ENCODE results near the gene MT3.
"Not testable (repeated sequence)": the region's sequence is repeated elsewhere in the genome, so short reads cannot be mapped to it uniquely, and the experiment has no call there.

The MT3 gene

DNA sequence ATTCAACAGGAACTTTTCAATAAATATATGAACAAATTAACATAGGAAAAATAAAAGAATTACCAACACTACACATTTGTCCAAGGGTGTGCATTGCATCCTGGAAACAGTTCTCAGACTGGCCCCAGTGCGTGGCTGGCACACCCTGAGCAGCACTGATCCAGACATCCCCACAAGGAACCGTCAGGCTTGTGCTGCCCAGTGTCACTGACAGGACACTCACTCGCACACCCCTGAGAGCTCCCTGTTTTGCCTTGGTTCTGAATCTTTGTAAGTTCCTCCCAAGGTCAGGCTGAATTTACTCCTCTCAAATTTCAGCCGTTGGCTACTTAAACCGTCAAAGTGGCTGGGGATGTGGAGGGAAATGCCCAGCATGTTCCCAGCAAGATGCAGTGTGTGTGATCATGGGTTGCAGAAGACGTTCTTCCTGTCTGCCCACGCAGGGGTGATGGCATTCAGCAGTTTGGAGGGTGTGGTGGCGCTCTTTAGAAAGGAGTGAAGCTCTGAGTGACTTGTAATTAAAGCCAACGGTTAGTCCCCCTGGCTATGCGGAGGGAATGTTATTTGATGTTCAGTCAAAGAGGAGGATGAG, 20.8 kb downstream of the MT3 start:
- peak; percentile 59 for DNase-seq (ENCODE audit: low read depth)

DNA sequence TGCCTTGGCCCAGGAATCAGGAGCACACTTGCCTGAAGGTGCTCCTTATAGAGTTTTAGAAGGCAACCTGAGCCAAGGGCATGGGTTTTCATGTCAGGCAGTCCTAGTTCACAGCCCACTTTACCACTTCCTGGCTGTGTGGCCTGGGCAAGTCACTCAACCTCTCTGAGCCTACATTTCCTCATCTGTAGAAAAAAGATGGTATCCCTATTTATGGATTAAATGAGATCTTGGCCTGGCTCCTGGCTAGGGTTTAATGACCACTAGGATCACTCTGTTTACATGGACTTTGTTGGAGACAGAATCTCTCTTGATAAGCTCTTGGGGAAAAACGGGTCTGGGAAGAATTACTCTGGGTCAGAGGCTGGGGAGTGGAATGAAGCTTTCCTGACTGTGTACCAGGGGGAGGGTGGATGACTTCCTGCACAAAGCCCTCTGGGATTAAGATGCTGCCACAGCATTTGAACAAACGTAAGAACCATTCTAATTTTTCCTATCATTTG, 21.3 kb downstream of the MT3 start:
- DNase-seq (ENCODE audit: low read depth): no peak

DNA sequence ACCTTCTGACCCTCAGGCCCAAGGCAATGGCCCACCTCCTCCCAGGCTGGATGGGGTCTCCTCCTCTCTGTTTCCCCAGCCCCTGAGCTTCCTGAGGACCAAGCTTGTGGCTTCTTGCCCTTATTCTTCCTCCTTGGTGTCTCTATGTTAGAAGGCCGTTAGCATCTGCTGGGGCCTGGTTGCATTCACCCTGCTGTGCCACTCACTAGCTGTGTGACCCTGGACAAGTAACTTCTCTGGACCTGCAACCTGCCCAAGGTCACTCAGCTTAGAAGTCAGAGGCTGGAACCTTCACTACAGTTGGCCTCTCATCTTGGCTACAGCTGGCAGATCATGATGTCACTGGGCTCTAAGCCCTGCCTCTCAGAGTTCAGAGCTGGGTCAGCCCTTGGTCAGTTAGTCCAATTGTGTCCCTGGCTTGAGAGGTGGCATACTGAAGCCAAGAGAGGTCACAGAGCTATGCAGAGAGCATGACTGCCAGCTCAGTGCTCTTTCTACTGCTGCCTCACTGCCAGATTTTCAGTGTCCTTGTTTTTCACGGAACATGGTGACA, 22.0 kb downstream of the MT3 start:
- DNase-seq (ENCODE audit: low read depth): no peak

DNA sequence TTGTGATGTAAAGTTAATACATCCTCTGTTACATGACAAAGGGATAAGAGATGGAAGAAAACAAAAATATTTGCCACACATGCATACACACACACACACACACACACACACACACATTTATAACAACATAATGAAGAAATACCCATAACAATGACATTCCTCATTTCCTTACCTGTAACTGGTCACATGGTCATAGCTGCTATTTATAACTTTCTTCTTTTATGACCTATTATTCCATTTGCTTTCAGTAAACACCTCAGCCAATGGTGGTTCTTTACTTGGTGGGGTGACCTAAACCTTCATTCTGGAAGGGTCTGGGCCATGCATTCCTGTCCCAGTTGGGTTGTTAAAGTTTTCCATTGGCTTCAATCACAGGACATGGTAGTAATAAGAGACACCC, 24.4 kb downstream of the MT3 start:
- DNase-seq (ENCODE audit: low read depth): no peak

DNA sequence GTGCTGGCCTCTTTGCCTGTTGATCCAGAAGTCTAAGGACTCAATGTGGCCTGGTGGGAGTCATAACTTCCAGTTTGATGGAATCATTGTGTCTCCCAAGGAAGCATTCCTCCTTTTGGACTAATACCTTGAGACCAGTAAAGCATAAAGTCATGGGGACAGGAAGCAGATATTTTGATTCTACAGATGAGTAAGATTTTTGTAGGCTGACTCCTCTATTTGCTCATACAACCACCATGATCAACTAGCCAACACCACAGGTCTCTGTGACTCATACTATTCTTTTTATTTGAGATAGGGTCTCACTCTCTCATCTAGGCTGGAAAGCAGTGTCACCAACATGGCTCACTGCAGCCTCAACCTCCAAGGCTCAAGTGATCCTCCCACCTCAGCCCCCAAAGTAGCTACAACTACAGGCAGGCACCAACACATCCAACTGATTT, 25.2 kb downstream of the MT3 start:
- DNase-seq (ENCODE audit: low read depth): no peak

DNA sequence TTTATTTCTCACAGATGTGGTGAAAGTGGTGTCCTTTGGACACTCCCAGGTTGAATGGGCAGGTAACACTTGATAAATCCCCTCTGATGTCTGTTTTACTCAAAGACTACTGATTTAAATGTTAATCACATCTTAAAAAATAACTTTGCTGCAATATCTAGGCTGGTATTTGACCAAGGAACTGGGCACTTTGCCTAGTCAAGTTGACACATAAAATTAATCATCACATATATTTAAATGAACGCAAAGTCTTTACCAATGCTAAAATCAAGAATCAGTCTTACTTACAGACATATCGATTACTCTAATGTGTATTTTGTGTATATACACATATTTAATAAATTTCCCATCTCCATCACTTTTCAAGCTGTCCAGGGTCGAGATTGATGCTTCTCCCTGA, 26.0 kb downstream of the MT3 start:
- DNase-seq (ENCODE audit: low read depth): no peak

DNA sequence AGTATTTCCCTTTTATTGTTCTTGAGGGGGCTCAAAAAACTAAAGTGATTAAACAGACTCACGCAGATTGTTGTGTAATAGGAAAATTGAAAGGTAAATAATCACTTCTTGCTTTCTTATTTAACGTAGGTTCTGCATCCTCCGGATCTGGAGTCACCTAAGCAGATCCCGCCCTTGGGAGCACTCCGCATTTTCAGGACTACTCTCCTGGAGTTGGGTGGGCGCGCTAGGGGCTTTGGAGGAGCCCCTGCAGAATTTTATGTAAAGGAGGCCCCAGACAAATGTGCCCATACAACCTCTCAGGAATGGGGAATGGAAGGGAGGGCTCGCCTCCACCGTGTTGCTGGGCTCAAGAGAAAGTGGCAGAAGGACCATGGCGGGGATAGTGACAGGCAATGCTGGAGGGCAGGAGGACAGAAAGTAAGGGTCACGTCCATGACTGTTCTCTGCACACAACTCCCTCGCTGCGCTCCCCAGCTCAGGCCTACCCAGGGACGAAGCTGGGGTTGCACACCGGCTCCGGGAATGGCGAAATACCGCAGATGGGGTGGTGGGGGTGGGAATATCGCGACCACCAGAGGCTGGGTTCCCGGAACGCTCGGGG, 27.4 kb downstream of the MT3 start:
- DNase-seq (ENCODE audit: low read depth): no peak

DNA sequence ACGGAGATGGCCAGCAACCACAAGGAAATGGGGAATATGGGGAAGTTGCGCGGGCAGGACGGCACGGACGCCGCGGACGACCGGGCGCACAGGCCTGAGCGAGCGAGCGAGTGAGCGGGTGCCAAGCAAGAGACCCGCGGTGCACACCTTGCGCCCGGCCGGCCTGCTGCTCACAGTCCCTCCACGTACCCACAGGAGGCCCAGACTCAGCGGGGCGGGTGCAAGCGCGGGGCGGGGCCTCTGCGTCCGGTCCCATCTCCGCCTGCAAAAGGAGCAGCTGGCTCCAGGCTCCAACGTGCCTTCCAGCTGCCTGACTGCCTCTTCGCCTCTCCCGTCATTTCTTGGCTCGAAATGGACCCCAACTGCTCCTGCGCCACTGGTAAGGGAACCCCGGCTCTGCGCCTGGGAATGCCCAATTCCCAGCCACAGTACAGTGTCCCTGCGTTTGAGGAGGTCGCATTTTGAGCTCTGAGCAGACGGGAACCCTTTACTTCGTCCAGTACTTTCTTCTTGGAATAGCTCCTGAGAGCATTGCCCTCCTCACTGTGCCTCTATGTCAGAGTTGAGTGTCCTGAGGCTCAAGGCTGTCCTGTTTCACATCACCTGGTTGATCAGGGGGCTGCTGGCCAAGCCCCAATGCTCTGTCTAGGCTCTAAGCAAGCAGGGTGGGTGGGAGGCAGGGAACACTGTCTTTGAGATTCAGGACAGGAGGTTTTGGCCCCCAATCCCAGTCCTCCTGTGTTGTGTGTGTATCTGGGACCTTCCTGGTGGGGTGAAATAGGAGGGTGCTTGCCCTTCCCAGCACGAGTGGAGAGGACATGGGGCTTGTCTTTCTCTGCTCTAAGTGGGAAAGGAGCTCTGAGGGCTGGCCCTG, 28.1 kb downstream of the MT3 start:
- no peak for DNase-seq (ENCODE audit: low read depth)

DNA sequence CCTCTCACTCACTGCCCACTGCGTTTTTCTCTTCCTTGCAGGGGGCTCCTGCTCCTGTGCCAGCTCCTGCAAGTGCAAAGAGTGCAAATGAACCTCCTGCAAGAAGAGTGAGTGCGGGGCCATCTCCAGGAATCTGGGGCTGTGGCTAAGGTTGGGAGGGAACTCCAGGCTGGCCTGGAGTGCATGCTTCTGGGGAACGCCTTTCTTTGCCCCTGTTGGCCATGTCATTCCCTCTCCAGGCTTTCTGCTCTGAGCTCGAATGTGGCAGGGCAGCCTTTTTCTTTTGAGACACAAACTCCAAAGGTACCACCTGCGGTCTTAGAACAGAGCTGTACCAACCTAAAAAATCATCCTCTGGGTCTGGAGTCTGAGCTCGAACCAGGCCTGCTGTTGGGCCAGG, 28.8 kb downstream of the MT3 start:
- no peak for DNase-seq (ENCODE audit: low read depth)

DNA sequence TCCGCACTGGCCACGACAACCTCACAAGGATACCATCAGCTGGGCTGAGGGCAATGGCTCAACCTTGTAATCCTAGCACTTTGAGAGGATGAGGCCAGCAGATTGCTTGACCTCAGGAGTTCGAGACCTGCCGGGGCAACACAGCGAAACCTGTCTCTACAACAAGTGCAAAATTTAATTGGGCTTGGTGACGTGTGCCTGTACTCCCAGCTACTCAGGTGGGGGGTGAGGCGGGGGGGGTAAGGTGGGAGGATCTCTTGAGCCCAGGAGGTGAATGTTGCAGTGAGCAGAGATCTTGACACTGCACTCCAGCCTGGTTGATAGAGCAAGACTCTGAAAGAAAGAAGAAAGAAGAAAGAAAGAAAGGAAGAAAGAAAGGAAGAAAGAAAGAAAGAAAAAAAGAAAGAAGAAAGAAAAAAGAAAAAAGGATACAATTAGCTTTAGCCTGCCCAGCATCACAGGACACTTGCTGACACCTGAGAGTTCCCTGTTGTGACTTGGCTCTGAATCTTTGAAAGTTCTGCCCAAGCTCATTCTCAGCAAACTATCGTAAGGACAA, 31.1 kb downstream of the MT3 start:
- DNase-seq (ENCODE audit: low read depth): no peak

DNA sequence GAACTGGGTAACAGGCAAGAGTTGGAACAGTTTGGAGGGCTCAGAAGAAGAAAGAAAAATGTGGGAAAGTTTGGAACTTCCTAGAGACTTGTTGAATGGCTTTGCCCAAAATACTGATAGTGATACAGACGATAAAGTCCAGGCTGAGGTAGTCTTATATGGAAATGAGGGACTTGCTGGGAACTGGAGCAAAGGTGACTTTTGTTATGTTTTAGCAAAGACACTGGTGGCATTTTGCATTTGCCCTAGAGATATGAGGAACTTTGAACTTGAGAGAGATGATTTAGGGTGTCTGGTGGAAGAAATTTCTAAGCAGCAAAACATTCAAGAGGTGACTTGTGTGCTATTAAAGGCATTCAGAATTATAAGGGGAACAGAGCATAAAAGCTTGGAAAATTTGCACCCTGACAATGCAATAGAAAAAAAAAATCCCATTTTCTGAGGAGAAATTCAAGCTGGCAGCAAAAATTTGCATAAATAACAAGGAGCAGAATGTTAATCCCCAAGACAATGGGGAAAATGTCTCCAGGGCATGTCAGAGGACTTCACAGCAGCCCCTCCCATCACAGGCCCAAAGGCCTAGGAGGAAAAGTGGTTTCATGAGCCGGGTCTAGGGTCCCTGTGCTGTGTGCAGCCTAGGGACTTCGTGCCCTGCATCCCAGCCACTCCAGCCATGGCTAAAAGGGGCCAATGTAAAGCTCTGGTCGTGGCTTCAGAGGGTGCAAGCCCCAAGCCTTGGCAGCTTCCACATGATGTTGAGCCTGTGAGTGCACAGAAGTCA, 32.5 kb downstream of the MT3 start:
- not testable (repeated sequence) for DNase-seq (ENCODE audit: low read depth)

DNA sequence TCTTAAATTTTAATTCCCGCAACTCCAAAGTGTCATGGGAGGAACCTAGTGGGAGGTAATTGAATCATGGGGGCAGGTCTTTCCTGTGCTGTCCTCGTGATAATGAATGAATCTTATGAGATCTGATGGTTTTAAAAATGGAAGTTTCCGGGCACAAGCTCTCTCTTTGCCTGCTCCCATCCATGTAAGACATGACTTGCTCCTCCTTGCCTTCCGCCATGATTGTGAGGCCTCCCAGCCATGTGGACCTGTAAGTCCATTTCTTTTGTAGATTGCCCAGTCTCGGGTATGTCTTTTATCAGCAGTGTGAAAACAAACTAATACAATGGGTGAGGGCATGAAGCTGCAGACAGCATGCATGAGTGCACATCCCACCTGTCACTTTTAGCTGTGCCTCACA, 33.9 kb downstream of the MT3 start:
- not testable (repeated sequence) for DNase-seq (ENCODE audit: low read depth)

DNA sequence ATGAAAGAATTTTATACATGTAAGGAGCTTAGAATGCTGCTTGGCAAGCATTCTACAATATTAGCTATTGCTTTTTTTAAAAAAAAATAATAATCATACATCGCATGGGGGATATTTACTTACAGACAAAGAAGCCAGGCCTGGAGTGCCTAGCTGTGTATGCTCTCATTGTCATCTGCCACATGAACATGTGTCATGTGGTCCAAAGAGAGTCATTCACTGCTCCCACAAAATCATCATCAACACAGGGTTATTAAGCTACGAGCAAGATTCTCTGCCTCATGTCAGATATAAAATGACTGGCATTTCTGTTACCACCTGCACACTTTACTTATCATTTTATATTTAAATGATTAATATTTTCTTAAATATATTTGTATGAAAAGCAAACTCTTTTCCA, 34.3 kb downstream of the MT3 start:
- DNase-seq (ENCODE audit: low read depth): no peak

DNA sequence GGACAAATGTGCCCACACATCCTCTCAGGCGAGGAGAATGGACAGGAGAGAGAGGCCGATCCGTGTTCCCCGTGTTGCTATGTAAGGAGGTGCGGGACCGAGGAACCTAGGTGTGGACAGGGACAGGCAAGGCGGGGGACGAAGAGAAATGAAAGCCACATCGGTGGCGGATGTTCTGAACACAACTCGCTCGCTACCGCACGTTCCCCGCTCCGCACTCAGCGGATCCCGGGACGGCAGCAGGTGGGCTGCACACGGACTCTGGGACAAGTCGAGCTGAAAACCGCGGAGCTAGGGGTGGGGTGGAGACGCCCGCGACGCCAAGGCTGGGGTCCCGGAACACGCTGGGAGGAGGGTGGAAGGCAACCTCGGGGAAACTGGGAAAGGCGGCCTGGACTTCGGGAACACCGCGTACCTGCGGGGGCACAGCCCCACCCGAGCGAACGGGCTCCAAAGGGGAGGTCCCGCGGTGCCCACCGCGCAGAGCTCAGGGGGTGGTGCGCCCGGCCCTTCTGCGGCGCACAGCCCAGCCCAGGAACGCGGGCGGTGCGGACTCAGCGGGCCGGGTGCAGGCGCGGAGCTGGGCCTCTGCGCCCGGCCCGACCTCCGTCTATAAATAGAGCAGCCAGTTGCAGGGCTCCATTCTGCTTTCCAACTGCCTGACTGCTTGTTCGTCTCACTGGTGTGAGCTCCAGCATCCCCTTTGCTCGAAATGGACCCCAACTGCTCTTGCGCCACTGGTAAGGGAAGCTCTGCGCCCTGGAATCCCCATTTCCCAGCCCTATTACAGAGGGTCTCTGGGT, 36.0 kb downstream of the MT3 start, which contains the start of gene MT1E:
Gene MT1E, plus strand, starts transcription at position 642 of the 803 bp plus-strand sequence. Its CDS starts 71 bp downstream, at position 713.
- no peak for DNase-seq (ENCODE audit: low read depth)

DNA sequence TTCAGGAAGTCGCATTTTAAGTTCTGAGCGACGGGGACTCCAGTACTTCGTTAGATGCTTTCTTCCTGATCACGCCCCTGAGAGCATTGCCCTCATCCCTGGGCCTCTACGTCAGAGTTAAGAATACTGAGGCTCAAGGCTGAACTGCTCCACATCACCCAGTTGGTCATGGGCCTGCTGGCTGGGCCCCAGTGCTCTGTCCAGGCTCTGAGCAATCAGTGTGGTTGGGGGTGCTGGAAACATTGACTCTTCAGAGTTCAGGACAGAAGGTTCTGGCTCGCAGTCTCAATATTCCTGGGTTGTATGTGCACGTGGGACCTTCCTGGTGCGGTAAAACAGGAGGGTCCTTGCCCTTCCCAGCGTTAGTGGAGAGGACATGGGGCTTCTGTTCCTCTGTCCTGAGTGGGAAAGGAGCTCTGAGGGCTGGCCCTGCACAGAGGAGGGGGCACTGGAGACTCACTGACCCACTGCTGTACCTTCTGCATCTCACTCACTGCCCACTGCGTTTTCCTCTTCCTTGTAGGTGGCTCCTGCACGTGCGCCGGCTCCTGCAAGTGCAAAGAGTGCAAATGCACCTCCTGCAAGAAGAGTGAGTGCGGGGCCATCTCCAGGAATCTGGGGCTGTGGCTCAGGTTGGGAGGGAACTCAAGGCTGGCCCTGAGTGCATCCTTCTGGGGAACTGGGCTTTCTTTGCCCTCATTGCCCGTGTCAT, 36.8 kb downstream of the MT3 start:
- no peak for DNase-seq (ENCODE audit: low read depth)

DNA sequence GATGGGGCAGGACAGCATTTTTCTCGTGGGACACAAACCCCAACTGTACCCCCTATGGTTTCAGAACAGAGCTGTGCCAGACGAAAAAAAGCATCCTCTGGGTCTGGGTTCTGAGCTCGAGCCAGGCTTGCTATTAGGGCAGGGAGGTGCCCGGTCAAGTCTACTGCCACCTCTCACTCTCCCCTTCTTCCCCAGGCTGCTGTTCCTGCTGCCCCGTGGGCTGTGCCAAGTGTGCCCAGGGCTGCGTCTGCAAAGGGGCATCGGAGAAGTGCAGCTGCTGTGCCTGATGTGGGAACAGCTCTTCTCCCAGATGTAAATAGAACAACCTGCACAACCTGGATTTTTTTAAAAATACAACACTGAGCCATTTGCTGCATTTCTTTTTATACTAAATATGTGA, 37.4 kb downstream of the MT3 start:
- no peak for DNase-seq (ENCODE audit: low read depth)

DNA sequence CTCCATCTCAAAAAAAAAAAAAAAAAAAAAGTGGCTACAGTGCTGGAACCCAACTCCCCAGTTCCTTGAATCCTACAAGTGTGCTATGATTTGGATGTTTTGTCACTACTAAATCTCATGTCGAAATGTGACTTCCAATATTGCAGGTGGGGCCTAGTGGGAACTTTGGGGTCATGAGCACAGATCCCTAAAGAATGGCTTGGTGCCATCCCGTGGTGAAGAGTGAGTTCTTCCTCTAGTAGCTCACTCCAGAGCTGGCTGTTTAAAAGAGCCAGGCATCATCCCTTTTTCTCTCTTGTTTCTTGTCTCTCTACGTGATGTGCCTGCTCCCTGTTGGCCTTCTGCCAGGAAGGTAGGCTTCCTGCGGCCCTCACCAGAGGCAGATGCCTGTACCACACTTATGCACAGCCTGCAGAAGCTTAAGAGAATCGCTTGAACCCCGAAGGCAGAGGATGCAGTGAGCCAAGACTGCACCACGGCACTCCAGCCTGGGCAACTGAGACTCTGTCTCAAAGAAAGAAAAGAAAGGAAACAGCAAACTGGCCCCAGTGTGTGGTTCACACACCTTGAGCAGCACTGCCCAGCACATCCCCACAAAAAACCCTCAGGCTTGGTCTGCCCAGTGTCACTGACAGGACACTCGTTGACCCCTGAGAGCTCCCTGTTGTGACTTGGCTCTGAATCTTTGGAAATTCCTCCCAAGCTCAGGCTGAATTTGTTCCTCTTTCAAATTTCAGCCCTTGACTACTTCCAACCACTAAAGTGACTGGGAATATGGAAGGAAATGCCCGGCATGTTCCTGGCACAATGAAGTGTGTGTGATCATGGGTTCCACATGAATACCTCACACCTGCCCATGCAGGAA, 39.4 kb downstream of the MT3 start:
- no peak for DNase-seq (ENCODE audit: low read depth)

DNA sequence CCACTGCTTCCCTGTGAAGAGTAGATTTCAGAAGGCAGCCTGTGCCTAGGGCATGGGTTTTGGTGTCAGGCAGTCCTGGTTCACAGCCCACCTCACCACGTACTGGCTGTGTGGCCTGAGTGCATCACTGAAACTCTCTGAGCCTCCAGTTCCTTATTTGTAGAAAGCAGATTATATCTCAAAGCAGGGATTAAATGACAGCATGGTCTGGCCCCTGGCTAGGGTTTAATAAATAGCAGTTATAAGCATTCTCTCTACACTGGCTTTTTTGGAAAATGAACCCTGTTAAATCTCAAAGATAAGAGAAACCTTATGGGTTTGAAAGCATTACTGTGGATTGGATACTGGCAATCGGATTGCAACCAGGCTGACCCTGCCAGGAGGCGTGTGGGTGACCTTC, 40.2 kb downstream of the MT3 start:
- no peak for DNase-seq (ENCODE audit: low read depth)

DNA sequence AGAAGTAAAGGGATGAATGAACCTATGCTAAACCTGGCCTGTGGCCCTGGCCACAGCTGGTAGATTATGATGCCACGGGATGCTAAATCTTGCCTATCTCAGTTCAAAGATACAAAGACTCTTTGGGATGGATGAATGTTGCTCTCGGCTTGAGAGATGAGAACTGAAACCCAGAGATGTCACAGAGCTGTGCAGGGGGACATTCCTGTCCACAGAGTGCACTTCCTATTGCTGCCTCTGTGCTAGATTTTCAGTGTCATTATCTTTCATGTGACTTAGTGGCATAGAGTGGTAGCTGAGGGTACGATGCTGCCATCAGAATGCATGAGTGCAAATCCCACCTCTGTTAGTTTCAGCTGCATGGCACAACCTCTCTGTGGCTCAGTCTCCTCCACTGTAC, 40.8 kb downstream of the MT3 start:
- DNase-seq (ENCODE audit: low read depth): no peak

Data from stimulated activated CD8-positive, alpha-beta memory T cell treated with anti-CD3 and anti-CD28 coated beads, Interleukin-12 subunit alpha, Interleukin-12 subunit beta, amount 100 ng/mL, for 4 hours (primary cell).